GM13977 (cell line): ENCODE results near the gene C6orf163.

Experiments
- DNase-seq: peaks from one replicate; pipeline ENCODE4 v3.0.0; 2012; ENCODE audit warnings: low spot score
- in situ Hi-C: fragments of 300-500 bp; cut with MboI; formaldehyde crosslinking; loops from one replicate; pipeline ENCODE4 v1.12.0; 2022; ENCODE audit warnings: low sequenced_read_pairs, low pct_unique_long_range_greater_than_20kb, mixed read lengths, inconsistent platforms; ENCODE audit not compliant: unreplicated experiment
- TF ChIP-seq, protein P1 (sequence below): IDR thresholded peaks from 2 replicates; pipeline ENCODE4 v1.5.1; 2012; ENCODE audit warnings: mild to moderate bottlenecking, control low read depth; ENCODE audit not compliant: insufficient read depth; ENCODE audit errors: extremely low read depth, missing control alignments

Gene C6orf163

DNA sequence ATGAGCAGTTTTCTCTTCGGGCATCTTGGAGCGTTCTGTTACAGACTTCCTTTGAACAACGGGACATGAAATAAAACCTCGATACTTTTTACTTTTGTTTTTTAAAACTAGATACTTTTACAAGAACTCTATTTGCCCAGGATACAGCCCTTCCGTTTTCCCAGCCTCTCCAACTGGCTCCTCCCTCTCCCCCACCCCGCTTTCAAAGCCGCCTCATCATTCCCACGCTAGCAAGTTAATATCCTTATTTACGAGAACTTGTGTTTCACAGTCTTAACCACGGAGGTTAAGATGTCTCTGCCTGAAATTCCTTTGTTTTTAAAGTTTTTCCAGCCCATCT lies 62.9 kb downstream of the C6orf163 start:
- TF ChIP-seq, protein P1, sequence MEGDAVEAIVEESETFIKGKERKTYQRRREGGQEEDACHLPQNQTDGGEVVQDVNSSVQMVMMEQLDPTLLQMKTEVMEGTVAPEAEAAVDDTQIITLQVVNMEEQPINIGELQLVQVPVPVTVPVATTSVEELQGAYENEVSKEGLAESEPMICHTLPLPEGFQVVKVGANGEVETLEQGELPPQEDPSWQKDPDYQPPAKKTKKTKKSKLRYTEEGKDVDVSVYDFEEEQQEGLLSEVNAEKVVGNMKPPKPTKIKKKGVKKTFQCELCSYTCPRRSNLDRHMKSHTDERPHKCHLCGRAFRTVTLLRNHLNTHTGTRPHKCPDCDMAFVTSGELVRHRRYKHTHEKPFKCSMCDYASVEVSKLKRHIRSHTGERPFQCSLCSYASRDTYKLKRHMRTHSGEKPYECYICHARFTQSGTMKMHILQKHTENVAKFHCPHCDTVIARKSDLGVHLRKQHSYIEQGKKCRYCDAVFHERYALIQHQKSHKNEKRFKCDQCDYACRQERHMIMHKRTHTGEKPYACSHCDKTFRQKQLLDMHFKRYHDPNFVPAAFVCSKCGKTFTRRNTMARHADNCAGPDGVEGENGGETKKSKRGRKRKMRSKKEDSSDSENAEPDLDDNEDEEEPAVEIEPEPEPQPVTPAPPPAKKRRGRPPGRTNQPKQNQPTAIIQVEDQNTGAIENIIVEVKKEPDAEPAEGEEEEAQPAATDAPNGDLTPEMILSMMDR = no peak
- DNase-seq = peak; percentile 19
- in situ Hi-C loops = no loop called here

- in situ Hi-C loops = no loop called here
- DNase-seq = peak; percentile 89
- TF ChIP-seq, protein P1 = peak; percentile 34
Measured at GRCh38 chr6:87407901-87408720, 63.5 kb downstream of the C6orf163 start, which contains the start of gene CFAP206. CFAP206 (plus strand) TSS chr6:87407972; CDS start chr6:87409840, 1,868 bp downstream.

GRCh38 chr6:87408721-87409155 lies 64.1 kb downstream of the C6orf163 start:
- in situ Hi-C loops = no loop called here
- DNase-seq = no peak
- TF ChIP-seq, protein P1 = no peak
